ENCODE data around the gene KRTAP5-8. TPM values are rescaled to one million over a fixed set of nuclear protein-coding genes. Genes with fewer than 3 reads are reported as not detected.

Gene KRTAP5-8
- total and polyA plus RNA-seq, 2 donors (not counting 3 experiments of a cell fraction or from before 2014, with no cell fraction given) = 0.17 TPM; not detected in 1

DNA sequence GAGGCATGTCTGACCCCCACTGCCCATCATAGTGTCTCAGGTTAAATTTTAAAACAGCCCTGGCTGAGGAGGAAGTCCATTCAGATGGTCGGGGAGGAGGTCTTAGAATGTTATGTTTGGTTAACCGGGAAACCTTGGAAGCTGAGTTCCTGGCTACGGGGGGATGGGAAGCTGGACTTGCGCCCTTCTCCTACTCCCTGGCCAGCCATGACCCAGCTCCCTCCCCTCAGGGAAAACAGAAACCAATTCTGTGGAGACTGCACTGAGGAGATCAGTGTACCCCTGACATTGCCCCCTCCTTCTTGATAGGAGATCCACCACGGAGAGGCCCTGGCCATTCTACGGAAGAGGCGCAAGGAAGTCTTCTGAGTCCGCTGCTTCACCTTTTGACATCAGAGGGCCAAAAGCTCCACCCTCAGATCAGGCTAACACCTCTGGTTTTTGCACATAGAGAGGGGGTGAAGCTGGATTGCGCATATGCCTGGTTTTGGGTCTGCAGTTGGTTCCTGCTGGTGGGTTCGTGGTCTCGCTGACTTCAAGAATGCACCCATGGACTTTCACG is 7.7 kb downstream of the KRTAP5-8 start:
- BruUV-seq (replicated peaks) = no TSS peak
- FAIRE-seq = no peak
- ChIA-PET POLR2A (no interaction called here), CTCF (no interaction called here)
- H3K36me3 ChIP-seq (ENCODE audit: control insufficient read depth in 2 of 2, extremely low read depth in 1 of 2, insufficient read depth in 2 of 2, low read length in 2 of 2) = no peaks in the 10 kb centered on the region
- H3K4me1 ChIP-seq (ENCODE audit: control insufficient read depth, extremely low read depth, insufficient read depth, low read length) = no peaks in the 10 kb centered on the region
- intact Hi-C loops (cut with micrococcal nuclease) (no loop called here), dilution Hi-C loops (cut with MboI; ENCODE audit: extremely low pct_ligation_motif_present, low sequenced_read_pairs) (no loop called here)
- H3K9me3 ChIP-seq (replicated peaks; ENCODE audit: control insufficient read depth, insufficient read depth, low read length) = no peaks in the 10 kb centered on the region
- no peak overlapping the region for H3K4me2 ChIP-seq (ENCODE audit: insufficient read depth, low read length)
- no peak overlapping the region for H2AFZ ChIP-seq (ENCODE audit: low read depth, low read length)
- H3K27ac ChIP-seq (ENCODE audit: insufficient read depth, low read depth, low read length) = no peak overlapping the region
- H3K9ac ChIP-seq (replicated peaks; ENCODE audit: extremely low read depth, insufficient read depth, low read length) = no peak overlapping the region
- no peaks in the 10 kb centered on the region for H3K9me1 ChIP-seq (replicated peaks; ENCODE audit: control insufficient read depth, extremely low read depth, insufficient read depth, low read length)
- TF ChIP-seq POLR2A (IDR thresholded peaks at IDR 0.05; ENCODE audit: low read depth, low read length) (no peak), EZH2 (IDR thresholded peaks at IDR 0.05; ENCODE audit: borderline replicate concordance, low read depth, low read length, severe bottlenecking) (no peak), FOS (IDR thresholded peaks at IDR 0.05; ENCODE audit: borderline replicate concordance, insufficient read depth, low read length) (no peak), GATA2 (IDR thresholded peaks at IDR 0.05; ENCODE audit: insufficient read depth, insufficient read length, low read depth, low read length) (no peak), MYC (IDR thresholded peaks at IDR 0.05; ENCODE audit: low read depth, low read length) (no peak), POLR2AphosphoS5 (IDR thresholded peaks at IDR 0.05; ENCODE audit: insufficient read depth, low read depth, low read length) (no peak), JUN (IDR thresholded peaks at IDR 0.05; ENCODE audit: borderline replicate concordance, insufficient read depth, insufficient read length, low read depth) (no peak)
- TF ChIP-seq, protein P1, sequence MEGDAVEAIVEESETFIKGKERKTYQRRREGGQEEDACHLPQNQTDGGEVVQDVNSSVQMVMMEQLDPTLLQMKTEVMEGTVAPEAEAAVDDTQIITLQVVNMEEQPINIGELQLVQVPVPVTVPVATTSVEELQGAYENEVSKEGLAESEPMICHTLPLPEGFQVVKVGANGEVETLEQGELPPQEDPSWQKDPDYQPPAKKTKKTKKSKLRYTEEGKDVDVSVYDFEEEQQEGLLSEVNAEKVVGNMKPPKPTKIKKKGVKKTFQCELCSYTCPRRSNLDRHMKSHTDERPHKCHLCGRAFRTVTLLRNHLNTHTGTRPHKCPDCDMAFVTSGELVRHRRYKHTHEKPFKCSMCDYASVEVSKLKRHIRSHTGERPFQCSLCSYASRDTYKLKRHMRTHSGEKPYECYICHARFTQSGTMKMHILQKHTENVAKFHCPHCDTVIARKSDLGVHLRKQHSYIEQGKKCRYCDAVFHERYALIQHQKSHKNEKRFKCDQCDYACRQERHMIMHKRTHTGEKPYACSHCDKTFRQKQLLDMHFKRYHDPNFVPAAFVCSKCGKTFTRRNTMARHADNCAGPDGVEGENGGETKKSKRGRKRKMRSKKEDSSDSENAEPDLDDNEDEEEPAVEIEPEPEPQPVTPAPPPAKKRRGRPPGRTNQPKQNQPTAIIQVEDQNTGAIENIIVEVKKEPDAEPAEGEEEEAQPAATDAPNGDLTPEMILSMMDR (IDR thresholded peaks at IDR 0.05; ENCODE audit: extremely low read depth in 1 of 2, insufficient read depth in 1 of 2, low read depth in 1 of 2, low read length in 2 of 2) = no peak
- TF ChIP-seq, protein P2, sequence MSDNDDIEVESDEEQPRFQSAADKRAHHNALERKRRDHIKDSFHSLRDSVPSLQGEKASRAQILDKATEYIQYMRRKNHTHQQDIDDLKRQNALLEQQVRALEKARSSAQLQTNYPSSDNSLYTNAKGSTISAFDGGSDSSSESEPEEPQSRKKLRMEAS (IDR thresholded peaks at IDR 0.05; ENCODE audit: insufficient read depth, insufficient read length) = no peak
- no peaks in the 10 kb centered on the region for H3K79me2 ChIP-seq (ENCODE audit: control insufficient read depth, insufficient read depth, low read length)
- H3K27me3 ChIP-seq (ENCODE audit: control insufficient read depth in 2 of 2, insufficient read depth in 2 of 2, low read length in 2 of 2) = no peaks in the 10 kb centered on the region
- H3K4me3 ChIP-seq (replicated peaks in 1 of 3; ENCODE audit: insufficient read depth in 1 of 3, low read depth in 1 of 3, low read length in 3 of 3) = no peak overlapping the region
- H4K20me1 ChIP-seq (replicated peaks; ENCODE audit: control insufficient read depth, extremely low read depth, insufficient read depth, low read length) = no peaks in the 10 kb centered on the region
- no peak for DNase-seq (ENCODE audit: low read depth, low spot score)
